Cardiac muscle cell (in vitro differentiated cells and primary cell): Measurements from ENCODE around the gene UGGT2. TPM values are rescaled to one million over a fixed set of nuclear protein-coding genes. Genes with fewer than 3 reads are reported as not detected.

Source experiments
- DNase-seq, 2 donors: peaks; one replicate each; pipeline versions ENCODE4 v3.0.0 to v3.0.0-alpha.2; 2010 to 2017; ENCODE audit warnings: low read depth in 1 of 2, low spot score in 1 of 2
- H3K27ac ChIP-seq: fragments of 200-600 bp; sonication (generic); 2 replicates; pipeline ENCODE4 v1.5.1; 2016
- H3K27me3 ChIP-seq: fragments of 200-600 bp; sonication (generic); 2 replicates; pipeline ENCODE4 v1.6.0; 2016; ENCODE audit warnings: control low read depth
- H3K36me3 ChIP-seq: fragments of 200-600 bp; sonication (generic); 2 replicates; pipeline ENCODE4 v1.5.1; 2016; ENCODE audit warnings: control low read depth
- H3K4me1 ChIP-seq: fragments of 200-600 bp; sonication (generic); 2 replicates; pipeline ENCODE4 v1.8.1; 2017; ENCODE audit warnings: low read depth, mild to moderate bottlenecking, mixed run types
- H3K4me3 ChIP-seq: fragments of 200-600 bp; sonication (generic); 2 replicates; pipeline ENCODE4 v1.5.1; 2016; ENCODE audit warnings: mild to moderate bottlenecking
- H3K9me3 ChIP-seq: fragments of 200-600 bp; sonication (generic); 2 replicates; pipeline ENCODE4 v1.5.1; 2017; ENCODE audit warnings: low read depth, mild to moderate bottlenecking, control low read depth
- CTCF ChIP-seq: IDR thresholded peaks from 2 replicates; pipeline ENCODE4 v1.5.1; 2012; ENCODE audit warnings: low read depth, mild to moderate bottlenecking, low read length
- polyA plus RNA-seq: library from polyadenylated mRNA; unstranded; fragments of >200 nt; fragmentation: Nextera tagmentation; extraction: Ambion mirVana; gene quantifications from 2 replicates; pipeline ENCODE4 v1.2.1, GENCODE V29; 2016
- total RNA-seq: library from RNA; depleted of rRNA; stranded (reverse); fragments of >200 nt; gene quantifications from 2 replicates; pipeline ENCODE4 v1.2.3, GENCODE V29; 2016

Gene UGGT2
- total and polyA plus RNA-seq, 2 experiments from 2014 or later, result 23.3 to 43.6 TPM

GRCh38 chr13:95880331-95880730, 172.9 kb downstream of the UGGT2 start:
- peaks cover 13% of the 10 kb centered on the region for H3K36me3 ChIP-seq
- no peaks in the 10 kb centered on the region for H3K9me3 ChIP-seq
- H3K4me1 ChIP-seq, result no peaks in the 10 kb centered on the region
- no peak overlapping the region for H3K27ac ChIP-seq
- peak in 1 of 2 donors; percentile 50 for DNase-seq
- no peak for TF ChIP-seq CTCF
- H3K4me3 ChIP-seq, result no peak overlapping the region
- H3K27me3 ChIP-seq, result no peaks in the 10 kb centered on the region

- H3K27ac ChIP-seq, result no peak overlapping the region
- DNase-seq, result no peak
- no peaks in the 10 kb centered on the region for H3K4me1 ChIP-seq
- no peaks in the 10 kb centered on the region for H3K27me3 ChIP-seq
- TF ChIP-seq CTCF, result no peak
- H3K36me3 ChIP-seq, result peaks cover 3% of the 10 kb centered on the region
- H3K9me3 ChIP-seq, result no peaks in the 10 kb centered on the region
- H3K4me3 ChIP-seq, result no peak overlapping the region
Measured at GRCh38 chr13:95874286-95874685, 178.9 kb downstream of the UGGT2 start.

- Histone ChIP-seq H3K9me3 (no peaks in the 10 kb centered on the region), H3K27ac (no peak overlapping the region), H3K4me1 (no peaks in the 10 kb centered on the region), H3K36me3 (no peaks in the 10 kb centered on the region), H3K4me3 (no peak overlapping the region), H3K27me3 (no peaks in the 10 kb centered on the region)
- no peak for TF ChIP-seq CTCF
- DNase-seq, result no peak
Measured at GRCh38 chr13:95870421-95870820, 182.8 kb downstream of the UGGT2 start.

GRCh38 chr13:95865080-95865615, 188.1 kb downstream of the UGGT2 start:
- H3K27me3 ChIP-seq, result no peaks in the 10 kb centered on the region
- no peak overlapping the region for H3K27ac ChIP-seq
- no peaks in the 10 kb centered on the region for H3K4me1 ChIP-seq
- H3K36me3 ChIP-seq, result no peaks in the 10 kb centered on the region
- no peaks in the 10 kb centered on the region for H3K9me3 ChIP-seq
- no peak overlapping the region for H3K4me3 ChIP-seq
- no peak for TF ChIP-seq CTCF
- no peak for DNase-seq

GRCh38 chr13:95862408-95862807, 190.8 kb downstream of the UGGT2 start:
- H3K4me1 ChIP-seq, result no peaks in the 10 kb centered on the region
- H3K9me3 ChIP-seq, result no peaks in the 10 kb centered on the region
- no peak overlapping the region for H3K4me3 ChIP-seq
- H3K27ac ChIP-seq, result no peak overlapping the region
- no peak for DNase-seq
- no peak for TF ChIP-seq CTCF
- no peaks in the 10 kb centered on the region for H3K36me3 ChIP-seq
- H3K27me3 ChIP-seq, result no peaks in the 10 kb centered on the region

GRCh38 chr13:95861296-95861695, 191.9 kb downstream of the UGGT2 start:
- Histone ChIP-seq H3K27me3 (no peaks in the 10 kb centered on the region), H3K4me3 (no peak overlapping the region), H3K27ac (no peak overlapping the region), H3K36me3 (no peaks in the 10 kb centered on the region), H3K9me3 (no peaks in the 10 kb centered on the region), H3K4me1 (no peaks in the 10 kb centered on the region)
- no peak for TF ChIP-seq CTCF
- DNase-seq, result no peak
